ENCODE measurements around the gene SLC16A11.

- TF ChIP-seq CTCF (IDR thresholded peaks at IDR 0.05 in 2 of 3, conservative IDR thresholded peaks at IDR 0.05 in 1 of 3; ENCODE audit: insufficient read depth in 2 of 3, low read depth in 1 of 3, low read length in 3 of 3) (no peak), USF2 (CRISPR knock-in tag; IDR thresholded peaks at IDR 0.05) (no peak), ZNF12 (CRISPR knock-in tag; IDR thresholded peaks at IDR 0.05) (no peak), GMEB1 (CRISPR knock-in tag; IDR thresholded peaks at IDR 0.05) (no peak), YBX1 (IDR thresholded peaks at IDR 0.05) (no peak), ATF2 (CRISPR knock-in tag; IDR thresholded peaks at IDR 0.05) (no peak), ELF1 (tag; IDR thresholded peaks at IDR 0.05) (no peak), YY1 (IDR thresholded peaks at IDR 0.05; ENCODE audit: borderline replicate concordance in 1 of 3, control insufficient read depth in 1 of 3, extremely low read depth in 1 of 3, insufficient read depth in 3 of 3, insufficient read length in 1 of 3, insufficient replicate concordance in 2 of 3, low read depth in 1 of 3, low read length in 2 of 3) (no peak), EP300 (IDR thresholded peaks at IDR 0.05; ENCODE audit: low read length) (no peak)
These were observed 48.2 kb downstream of the SLC16A11 start, which contains the start of gene ALOX12 for GRCh38 chr17:6995500-6996255.
